NCI-H748 (cell line): ENCODE data around the gene RIPOR2.
"Not testable (repeated sequence)": the region's sequence is repeated elsewhere in the genome, so short reads cannot be mapped to it uniquely, and the experiment has no call there.

Source experiments
- DNase-seq: peaks from one replicate; lab custom pipeline; 2025; ENCODE audit not compliant: unreplicated experiment; lab: John Stamatoyannopoulos, UW

RIPOR2 gene

DNA sequence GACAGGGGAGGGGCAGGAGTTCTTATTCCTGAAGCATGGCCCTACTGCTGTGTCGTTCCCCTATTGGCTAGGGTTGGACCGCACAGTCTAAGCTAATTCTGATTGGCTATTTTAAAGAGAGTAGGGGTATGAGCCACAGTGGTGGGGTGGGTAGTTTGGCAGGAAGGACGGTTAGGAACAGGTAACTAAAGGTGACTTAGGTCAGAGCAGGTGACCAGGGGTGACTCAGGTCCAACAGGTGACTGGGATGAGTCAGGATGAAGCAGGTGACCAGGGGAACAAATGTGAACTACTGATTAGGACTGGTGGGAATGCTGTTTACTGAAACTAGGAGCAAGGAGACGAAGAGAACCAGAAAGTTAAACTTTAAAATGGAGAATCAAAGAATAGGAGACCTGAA is 58.0 kb downstream of the RIPOR2 start:
- not testable (repeated sequence) for DNase-seq

DNA sequence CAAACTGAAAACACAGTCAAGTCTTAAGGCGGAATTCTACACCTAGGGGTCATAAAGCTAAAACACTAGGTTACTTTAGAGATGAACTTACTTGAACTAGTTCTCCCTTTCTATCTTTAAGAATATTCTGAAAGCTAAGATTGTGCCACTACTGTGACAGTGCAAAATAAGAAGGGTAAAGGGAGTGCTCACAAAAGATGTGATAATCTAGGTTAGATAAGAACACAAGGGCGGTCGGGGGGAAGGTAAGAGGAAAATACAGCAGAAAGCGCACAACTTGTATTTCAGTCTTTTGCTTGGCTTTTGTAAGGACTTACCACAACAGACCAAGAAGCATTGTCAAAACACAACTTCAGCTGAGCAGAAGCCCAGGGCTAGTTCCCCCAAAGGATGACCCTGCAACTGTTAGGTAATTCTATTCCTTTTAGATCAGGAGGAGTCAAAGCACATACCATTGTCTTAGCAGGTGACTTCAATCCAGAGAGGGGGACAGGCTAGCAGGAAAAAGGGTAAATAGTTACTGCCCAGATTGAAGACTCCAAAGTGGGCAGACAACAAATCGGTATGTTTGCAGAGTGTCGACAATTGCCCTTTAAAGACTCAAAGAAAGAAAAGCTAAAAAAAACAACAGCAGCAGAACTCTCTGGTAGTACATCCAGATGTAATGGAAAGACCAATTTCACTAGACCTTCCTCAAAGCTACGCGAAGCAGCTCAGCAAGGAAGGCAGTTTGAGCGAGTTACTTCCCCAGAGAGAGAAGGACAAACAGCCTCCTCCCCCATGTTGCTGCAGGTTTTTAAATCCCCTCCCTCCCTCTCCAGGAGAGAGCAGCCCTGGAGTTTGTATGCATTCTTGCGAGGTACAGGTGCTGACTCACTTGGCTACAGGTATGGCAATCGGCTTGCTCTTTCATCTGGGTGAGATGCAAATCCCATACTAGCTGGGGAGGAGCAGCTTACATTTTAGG is 59.0 kb downstream of the RIPOR2 start:
- no peak for DNase-seq

GRCh38 chr6:24875534-24875901 is 60.2 kb downstream of the RIPOR2 start:
- DNase-seq: no peak

GRCh38 chr6:24874776-24875533 is 60.8 kb downstream of the RIPOR2 start:
- no peak for DNase-seq

DNA sequence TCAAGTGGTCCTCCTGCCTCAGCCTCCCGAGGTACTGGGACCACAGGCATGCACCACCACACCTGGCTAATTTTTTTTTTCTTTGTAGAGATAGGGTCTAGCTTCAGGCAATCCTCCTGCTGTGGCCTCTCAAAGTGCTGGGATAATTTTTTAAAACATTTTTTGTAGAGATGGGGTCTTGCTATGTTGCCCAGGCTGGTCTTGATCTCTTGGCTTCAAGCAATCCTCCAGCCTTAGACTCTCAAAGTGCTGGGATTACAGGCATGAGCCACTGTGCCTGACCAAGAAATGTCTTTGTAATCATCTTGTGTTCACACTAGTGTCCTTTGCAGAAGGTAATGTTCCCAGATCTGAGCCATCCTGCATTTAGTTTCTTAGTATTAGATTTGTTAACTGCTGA is 61.6 kb downstream of the RIPOR2 start:
- no peak for DNase-seq

GRCh38 chr6:24872779-24873178 is 63.0 kb downstream of the RIPOR2 start:
- DNase-seq: no peak

- no peak for DNase-seq
Measured at GRCh38 chr6:24868765-24869164, 67.0 kb downstream of the RIPOR2 start.

DNA sequence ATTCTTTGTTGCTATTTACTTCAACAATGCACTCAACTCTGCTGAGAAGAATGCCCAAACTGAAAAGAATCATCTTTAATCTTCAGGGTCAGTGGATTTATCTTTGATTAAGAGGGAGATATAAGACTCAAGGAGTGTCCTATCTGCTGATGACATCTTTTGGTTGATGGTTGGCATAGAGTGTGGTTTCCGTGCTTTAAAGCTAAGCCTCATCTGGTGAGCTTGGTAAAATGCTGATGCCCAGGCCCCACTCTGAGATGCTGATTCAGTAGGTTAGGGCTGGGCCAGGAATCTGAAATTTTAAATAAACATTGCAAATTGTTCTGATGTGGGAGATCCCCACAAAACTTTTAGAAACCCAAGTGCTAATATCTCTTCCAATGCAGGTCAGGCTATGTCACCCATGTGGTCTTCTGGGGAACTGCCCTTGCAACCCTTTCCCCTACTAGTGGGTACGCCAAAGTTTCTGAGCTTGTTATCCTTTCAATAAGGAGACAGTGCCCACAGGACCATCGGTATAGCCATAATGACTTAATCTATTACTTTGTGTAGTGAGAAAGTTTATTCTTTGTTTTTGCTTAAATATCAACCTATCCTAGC is 68.6 kb downstream of the RIPOR2 start:
- no peak for DNase-seq

DNA sequence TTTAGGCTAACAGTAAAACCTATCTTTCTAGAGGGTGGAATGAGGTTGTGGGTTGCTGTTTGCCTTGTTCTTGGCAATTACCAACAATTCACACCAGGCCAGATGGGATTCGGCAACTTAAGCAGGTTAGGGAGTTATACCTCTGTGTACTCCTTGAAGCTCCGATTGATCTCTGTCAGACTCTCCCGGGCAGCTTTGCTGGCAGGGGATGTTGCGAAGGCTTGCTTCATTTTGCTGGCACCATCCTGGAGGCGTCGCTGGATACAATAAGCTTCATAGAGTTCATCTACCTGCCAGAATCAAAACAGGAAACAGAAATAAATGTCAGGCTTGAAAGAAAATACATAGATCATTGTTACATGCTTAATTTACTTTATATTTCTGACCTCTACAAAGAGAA is 70.6 kb downstream of the RIPOR2 start:
- no peak for DNase-seq

DNA sequence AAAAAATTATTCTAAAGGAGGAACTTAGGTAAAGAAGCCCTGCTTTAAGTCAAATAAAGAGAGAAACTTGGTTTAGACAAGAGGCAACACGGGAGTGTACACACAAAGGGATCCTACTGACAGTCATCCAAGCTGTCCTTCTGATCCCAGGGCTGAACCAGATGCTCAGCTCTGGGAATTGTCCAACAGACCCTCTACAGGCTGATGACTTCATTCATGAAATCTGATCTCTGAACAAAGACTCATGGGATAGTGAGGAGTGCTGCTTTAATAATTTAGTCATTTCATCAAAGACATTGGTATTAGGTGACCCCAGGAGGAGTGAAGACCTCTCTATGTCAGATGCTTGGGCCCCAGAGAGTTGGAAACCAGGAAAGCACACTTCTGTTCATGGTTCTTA is 71.4 kb downstream of the RIPOR2 start:
- peak; percentile 30 for DNase-seq

GRCh38 chr6:24861934-24862333 is 73.8 kb downstream of the RIPOR2 start:
- no peak for DNase-seq

GRCh38 chr6:24859608-24860200 is 76.1 kb downstream of the RIPOR2 start:
- no peak for DNase-seq

GRCh38 chr6:24859132-24859531 is 76.6 kb downstream of the RIPOR2 start:
- DNase-seq: no peak

GRCh38 chr6:24858177-24858653 is 77.5 kb downstream of the RIPOR2 start:
- DNase-seq: no peak

GRCh38 chr6:24856901-24857670 is 78.7 kb downstream of the RIPOR2 start:
- no peak for DNase-seq

DNA sequence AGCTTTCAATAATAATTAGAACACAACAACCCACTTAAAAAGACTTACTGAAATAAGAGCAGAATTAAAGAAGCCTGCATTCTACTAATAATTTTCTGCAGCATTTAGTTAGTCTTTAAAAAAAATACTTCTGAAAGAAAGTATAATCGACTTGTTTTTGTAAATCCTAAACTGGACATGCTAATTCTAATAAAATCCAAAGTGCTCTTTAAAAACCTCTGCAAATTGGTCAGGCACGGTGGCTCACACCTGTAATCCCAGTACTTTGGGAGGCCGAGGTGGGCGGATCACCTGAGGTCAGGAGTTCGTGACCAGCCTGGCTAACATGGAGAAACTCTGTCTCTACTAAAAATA is 79.5 kb downstream of the RIPOR2 start:
- no peak for DNase-seq

- DNase-seq: peak; percentile 80
Measured at GRCh38 chr6:24855395-24856245, 80.1 kb downstream of the RIPOR2 start.

- DNase-seq: no peak
Measured at GRCh38 chr6:24854077-24854666, 81.6 kb downstream of the RIPOR2 start.

- no peak for DNase-seq
Measured at GRCh38 chr6:24851086-24851485, 84.7 kb downstream of the RIPOR2 start.
